Body of pancreas (tissue), 4 donors: ENCODE results near the gene PDE6B.

Source experiments
- POLR2A ChIP-seq, 3 donors: fragments of 450-650 bp; IDR thresholded peaks; one replicate each; pipeline ENCODE4 v1.6.1; 2016; ENCODE audit warnings: antibody characterized with exemption in 3 of 3, mild to moderate bottlenecking in 2 of 3
- TF ChIP-seq, protein P1 (sequence below), 7 experiments: fragments of 450-650 bp in 4 of 7; fragments of 200-600 bp in 3 of 7; sonication (generic) in 3 of 7; IDR thresholded peaks; one replicate each; pipeline ENCODE4 v1.5.1; 2016 to 2019; ENCODE audit warnings: antibody characterized with exemption in 7 of 7

DNA sequence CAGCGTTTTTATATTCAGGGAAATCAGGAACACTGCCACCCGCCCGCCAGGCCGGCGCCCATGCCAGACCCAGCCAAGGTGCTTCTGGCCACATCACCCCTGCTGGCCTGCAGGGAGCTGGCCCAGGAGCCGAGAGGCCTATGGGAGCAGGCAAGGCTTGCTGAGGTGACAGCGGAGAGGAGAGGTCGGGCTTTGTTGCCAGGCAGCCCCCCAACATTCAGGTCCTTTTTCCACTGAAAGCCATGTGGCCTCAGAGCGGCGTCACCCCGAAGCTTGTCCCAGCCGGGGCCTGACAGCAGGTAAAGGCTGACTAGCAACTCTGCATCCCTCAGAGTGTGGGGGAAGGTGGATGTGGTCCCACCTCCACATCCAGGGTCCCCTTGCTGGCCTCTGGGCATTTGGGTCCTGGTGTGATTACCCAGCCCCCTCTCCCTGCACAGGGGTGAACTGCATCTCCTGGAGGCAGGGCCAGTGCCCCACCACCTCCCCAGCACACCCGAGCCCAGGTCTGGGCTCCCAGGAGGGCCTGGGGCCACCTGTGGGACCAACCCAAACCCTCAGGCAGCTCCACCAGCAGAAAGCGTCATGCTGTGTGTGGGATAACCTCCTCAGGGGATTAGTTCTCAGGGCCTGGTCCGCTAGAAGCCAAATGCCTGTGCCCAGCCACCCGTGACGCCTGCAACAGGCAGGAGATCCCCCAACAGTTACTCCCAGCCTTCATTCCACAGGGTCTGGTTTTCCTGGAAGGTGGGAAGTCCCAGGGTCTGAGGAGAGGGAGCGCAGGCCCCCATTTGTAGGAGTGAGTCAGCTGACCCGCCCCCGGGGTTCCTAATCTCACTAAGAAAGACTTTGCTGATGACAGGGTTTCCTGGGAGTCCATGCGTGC, at the start of gene PDE6B:
- TF ChIP-seq POLR2A (IDR thresholded peaks at IDR 0.05): no peak
- TF ChIP-seq, protein P1, sequence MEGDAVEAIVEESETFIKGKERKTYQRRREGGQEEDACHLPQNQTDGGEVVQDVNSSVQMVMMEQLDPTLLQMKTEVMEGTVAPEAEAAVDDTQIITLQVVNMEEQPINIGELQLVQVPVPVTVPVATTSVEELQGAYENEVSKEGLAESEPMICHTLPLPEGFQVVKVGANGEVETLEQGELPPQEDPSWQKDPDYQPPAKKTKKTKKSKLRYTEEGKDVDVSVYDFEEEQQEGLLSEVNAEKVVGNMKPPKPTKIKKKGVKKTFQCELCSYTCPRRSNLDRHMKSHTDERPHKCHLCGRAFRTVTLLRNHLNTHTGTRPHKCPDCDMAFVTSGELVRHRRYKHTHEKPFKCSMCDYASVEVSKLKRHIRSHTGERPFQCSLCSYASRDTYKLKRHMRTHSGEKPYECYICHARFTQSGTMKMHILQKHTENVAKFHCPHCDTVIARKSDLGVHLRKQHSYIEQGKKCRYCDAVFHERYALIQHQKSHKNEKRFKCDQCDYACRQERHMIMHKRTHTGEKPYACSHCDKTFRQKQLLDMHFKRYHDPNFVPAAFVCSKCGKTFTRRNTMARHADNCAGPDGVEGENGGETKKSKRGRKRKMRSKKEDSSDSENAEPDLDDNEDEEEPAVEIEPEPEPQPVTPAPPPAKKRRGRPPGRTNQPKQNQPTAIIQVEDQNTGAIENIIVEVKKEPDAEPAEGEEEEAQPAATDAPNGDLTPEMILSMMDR (IDR thresholded peaks at IDR 0.05): no peak
